GM12878 (cell line): ENCODE data around the gene CDK17. TPM values are rescaled to one million over a fixed set of nuclear protein-coding genes. Genes with fewer than 3 reads are reported as not detected.

Experiments used
- BACH1 ChIP-seq: fragments of 450-650 bp; IDR thresholded peaks from 2 replicates; pipeline ENCODE4 v1.6.1; 2017; ENCODE audit warnings: mild to moderate bottlenecking, borderline replicate concordance
- CHD2 ChIP-seq: IDR thresholded peaks from 2 replicates; pipeline ENCODE4 v1.6.1; 2011; ENCODE audit warnings: low read depth, low read length, improper control_type of control experiment, borderline replicate concordance
- FOS ChIP-seq: IDR thresholded peaks from 3 replicates; pipeline ENCODE4 v1.6.1; 2011; ENCODE audit warnings: borderline replicate concordance; ENCODE audit not compliant: insufficient read length; ENCODE audit errors: extremely low read depth
- HDGF ChIP-seq: fragments of 450-650 bp; IDR thresholded peaks from 2 replicates; pipeline ENCODE4 v1.6.1; 2016; ENCODE audit warnings: antibody characterized with exemption
- IKZF2 ChIP-seq, 2 experiments: fragments of 450-650 bp; IDR thresholded peaks; 2 replicates each; pipeline ENCODE4 v1.6.1; 2017; ENCODE audit warnings: mild to moderate bottlenecking in 2 of 2, moderate library complexity in 2 of 2
- MEF2A ChIP-seq: IDR thresholded peaks from 2 replicates; pipeline ENCODE4 v1.6.1; 2011; ENCODE audit warnings: low read depth, mild to moderate bottlenecking, low read length, moderate library complexity; ENCODE audit not compliant: insufficient read depth
- NBN ChIP-seq: fragments of 450-650 bp; IDR thresholded peaks from 2 replicates; pipeline ENCODE4 v1.6.1; 2016
- NFIC ChIP-seq: IDR thresholded peaks from 2 replicates; pipeline ENCODE4 v1.6.1; 2012; ENCODE audit warnings: low read depth, mild to moderate bottlenecking, inconsistent platforms, low read length, moderate library complexity
- NFYA ChIP-seq: IDR thresholded peaks from 2 replicates; pipeline ENCODE4 v1.6.1; 2011; ENCODE audit warnings: low read depth, mild to moderate bottlenecking, low read length, improper control_type of control experiment, borderline replicate concordance
- POLR2AphosphoS5 ChIP-seq: IDR thresholded peaks from 2 replicates; pipeline ENCODE4 v1.6.1; 2011; ENCODE audit warnings: mild to moderate bottlenecking, low read length, inconsistent platforms
- RAD51 ChIP-seq: fragments of 450-650 bp; IDR thresholded peaks from 2 replicates; pipeline ENCODE4 v1.6.1; 2016; ENCODE audit warnings: moderate library complexity, mild to moderate bottlenecking, inconsistent platforms
- RCOR1 ChIP-seq: conservative IDR thresholded peaks from 2 replicates; pipeline ENCODE4 v1.6.1; 2012; ENCODE audit warnings: low read depth, low read length, improper control_type of control experiment
- RELA ChIP-seq: fragments of 450-650 bp; IDR thresholded peaks from 2 replicates; pipeline ENCODE4 v1.8.0; 2014; ENCODE audit warnings: borderline replicate concordance; ENCODE audit not compliant: partially characterized antibody
- SMAD1 ChIP-seq: fragments of 450-650 bp; IDR thresholded peaks from 2 replicates; pipeline ENCODE4 v1.6.1; 2018; ENCODE audit warnings: mild to moderate bottlenecking, low read depth; ENCODE audit not compliant: partially characterized antibody
- SP1 ChIP-seq: IDR thresholded peaks from one replicate; pipeline ENCODE4 v1.6.1; 2011; ENCODE audit warnings: low read depth, low read length
- SRF ChIP-seq, 2 experiments: IDR thresholded peaks; 2 replicates each; pipeline ENCODE4 v1.6.1; 2011; ENCODE audit warnings: low read depth in 2 of 2, low read length in 2 of 2, mild to moderate bottlenecking in 1 of 2, moderate library complexity in 1 of 2
- TCF12 ChIP-seq: IDR thresholded peaks from 2 replicates; pipeline ENCODE4 v1.6.1; 2011; ENCODE audit warnings: low read depth, mild to moderate bottlenecking, low read length
- TCF7 ChIP-seq: IDR thresholded peaks from 2 replicates; pipeline ENCODE4 v1.6.1; 2014; ENCODE audit warnings: antibody characterized with exemption, borderline replicate concordance
- ZNF384 ChIP-seq: IDR thresholded peaks from 2 replicates; pipeline ENCODE4 v1.6.1; 2012; ENCODE audit warnings: low read depth, mild to moderate bottlenecking, low read length, improper control_type of control experiment, borderline replicate concordance
- ZZZ3 ChIP-seq: IDR thresholded peaks from 2 replicates; pipeline ENCODE4 v1.6.1; 2011; ENCODE audit warnings: low read depth; ENCODE audit not compliant: control insufficient read depth, insufficient read length
- polyA plus RNA-seq, 11 experiments: library from polyadenylated mRNA; depleted of rRNA in 4 of 11; unstranded in 6 of 11; stranded (reverse) in 5 of 11; fragments of >200 nt; fragmentation: Nextera tagmentation in 4 of 11; fragmentation: Illumina TruSeq in 1 of 11; extraction: Ambion mirVana in 4 of 11; extraction: Trizol in 1 of 11; gene quantifications; 1 replicate in 1 of 11; 2 replicates in 10 of 11; pipeline versions ENCODE4 v1.2.1 to v1.2.3, GENCODE V29; 2011 to 2016; ENCODE audit warnings: inconsistent platforms in 2 of 11, missing spikeins in 2 of 11, low read depth in 1 of 11
- total RNA-seq, 4 experiments: library from RNA; depleted of rRNA in 3 of 4; stranded (reverse); fragments of >200 nt in 3 of 4; fragmentation: Illumina TruSeq in 1 of 4; extraction: Trizol in 1 of 4; gene quantifications; 2 replicates each; pipeline versions ENCODE4 v1.2.1 to v1.2.3, GENCODE V29; 2013 to 2021
- TF ChIP-seq, protein P1 (sequence below): fragments of 150-350 bp; IDR thresholded peaks from 2 replicates; pipeline ENCODE4 v1.6.1; 2016; ENCODE audit warnings: low read depth, low read length
- TF ChIP-seq, protein P2 (sequence below): IDR thresholded peaks from 2 replicates; pipeline ENCODE4 v1.6.1; 2012; ENCODE audit warnings: mild to moderate bottlenecking, low read depth, low read length
- TF ChIP-seq, protein P3 (sequence below): fragments of 450-650 bp; IDR thresholded peaks from 2 replicates; pipeline ENCODE4 v1.6.1; 2014; ENCODE audit warnings: mild to moderate bottlenecking

The CDK17 gene
- total and polyA plus RNA-seq, 10 of the 15 experiments (the other 5 are each of a cell fraction or from before 2014, with no cell fraction given), result 5.6 to 45.6 (median 18.3) TPM

DNA sequence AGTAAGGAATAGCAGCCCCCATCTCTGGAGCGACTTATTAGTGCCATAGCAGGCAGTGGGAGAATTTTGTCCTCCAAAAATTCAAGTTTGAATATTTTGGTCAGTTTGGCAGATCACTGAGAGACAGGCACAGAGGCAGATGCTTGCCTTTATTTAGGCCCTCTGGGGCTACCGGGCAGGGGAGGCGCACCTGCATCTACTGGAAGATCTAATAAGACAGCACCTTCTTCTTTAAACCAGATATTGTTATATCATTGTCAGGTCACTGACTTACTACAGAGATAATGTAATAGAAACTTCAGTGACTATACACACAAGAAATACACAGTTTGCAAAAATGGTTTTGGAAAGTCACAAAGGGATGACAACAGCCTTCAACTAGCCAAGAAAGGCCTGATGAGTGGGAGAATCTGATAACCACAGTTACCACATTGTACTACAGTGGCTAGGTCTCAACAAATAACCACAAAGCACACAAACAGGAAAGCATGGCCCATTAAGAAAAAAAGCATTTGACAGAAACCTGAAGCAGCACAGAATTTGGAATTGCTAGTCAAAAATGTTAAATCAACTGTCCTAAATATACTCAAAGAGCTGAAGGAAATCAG, 56.8 kb downstream of the CDK17 start (continued):
- TF ChIP-seq, protein P1, sequence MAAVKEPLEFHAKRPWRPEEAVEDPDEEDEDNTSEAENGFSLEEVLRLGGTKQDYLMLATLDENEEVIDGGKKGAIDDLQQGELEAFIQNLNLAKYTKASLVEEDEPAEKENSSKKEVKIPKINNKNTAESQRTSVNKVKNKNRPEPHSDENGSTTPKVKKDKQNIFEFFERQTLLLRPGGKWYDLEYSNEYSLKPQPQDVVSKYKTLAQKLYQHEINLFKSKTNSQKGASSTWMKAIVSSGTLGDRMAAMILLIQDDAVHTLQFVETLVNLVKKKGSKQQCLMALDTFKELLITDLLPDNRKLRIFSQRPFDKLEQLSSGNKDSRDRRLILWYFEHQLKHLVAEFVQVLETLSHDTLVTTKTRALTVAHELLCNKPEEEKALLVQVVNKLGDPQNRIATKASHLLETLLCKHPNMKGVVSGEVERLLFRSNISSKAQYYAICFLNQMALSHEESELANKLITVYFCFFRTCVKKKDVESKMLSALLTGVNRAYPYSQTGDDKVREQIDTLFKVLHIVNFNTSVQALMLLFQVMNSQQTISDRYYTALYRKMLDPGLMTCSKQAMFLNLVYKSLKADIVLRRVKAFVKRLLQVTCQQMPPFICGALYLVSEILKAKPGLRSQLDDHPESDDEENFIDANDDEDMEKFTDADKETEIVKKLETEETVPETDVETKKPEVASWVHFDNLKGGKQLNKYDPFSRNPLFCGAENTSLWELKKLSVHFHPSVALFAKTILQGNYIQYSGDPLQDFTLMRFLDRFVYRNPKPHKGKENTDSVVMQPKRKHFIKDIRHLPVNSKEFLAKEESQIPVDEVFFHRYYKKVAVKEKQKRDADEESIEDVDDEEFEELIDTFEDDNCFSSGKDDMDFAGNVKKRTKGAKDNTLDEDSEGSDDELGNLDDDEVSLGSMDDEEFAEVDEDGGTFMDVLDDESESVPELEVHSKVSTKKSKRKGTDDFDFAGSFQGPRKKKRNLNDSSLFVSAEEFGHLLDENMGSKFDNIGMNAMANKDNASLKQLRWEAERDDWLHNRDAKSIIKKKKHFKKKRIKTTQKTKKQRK, result no peak
- TF ChIP-seq RCOR1 (no peak), SP1 (no peak), IKZF2 (IDR thresholded peaks at IDR 0.05) (peak; percentile 75 to 81), TCF12 (no peak), CHD2 (no peak), RELA (no peak), ZNF384 (peak; percentile 43; the same call in 1 of the 2 replicates), MEF2A (0 out of 2 replicates have a peak, but pooled peaks have one; percentile 42), BACH1 (peak; percentile 12; the same call in 1 of the 2 replicates), RAD51 (no peak), HDGF (no peak), SMAD1 (no peak), ZZZ3 (no peak), NFIC (peak; percentile 79), POLR2AphosphoS5 (no peak), FOS (no peak), NBN (0 out of 2 replicates have a peak, but pooled peaks have one; percentile 30), SRF (IDR thresholded peaks at IDR 0.05; ENCODE audit: low read depth in 2 of 2, low read length in 2 of 2) (no peak), TCF7 (no peak), NFYA (no peak)
- TF ChIP-seq, protein P2, sequence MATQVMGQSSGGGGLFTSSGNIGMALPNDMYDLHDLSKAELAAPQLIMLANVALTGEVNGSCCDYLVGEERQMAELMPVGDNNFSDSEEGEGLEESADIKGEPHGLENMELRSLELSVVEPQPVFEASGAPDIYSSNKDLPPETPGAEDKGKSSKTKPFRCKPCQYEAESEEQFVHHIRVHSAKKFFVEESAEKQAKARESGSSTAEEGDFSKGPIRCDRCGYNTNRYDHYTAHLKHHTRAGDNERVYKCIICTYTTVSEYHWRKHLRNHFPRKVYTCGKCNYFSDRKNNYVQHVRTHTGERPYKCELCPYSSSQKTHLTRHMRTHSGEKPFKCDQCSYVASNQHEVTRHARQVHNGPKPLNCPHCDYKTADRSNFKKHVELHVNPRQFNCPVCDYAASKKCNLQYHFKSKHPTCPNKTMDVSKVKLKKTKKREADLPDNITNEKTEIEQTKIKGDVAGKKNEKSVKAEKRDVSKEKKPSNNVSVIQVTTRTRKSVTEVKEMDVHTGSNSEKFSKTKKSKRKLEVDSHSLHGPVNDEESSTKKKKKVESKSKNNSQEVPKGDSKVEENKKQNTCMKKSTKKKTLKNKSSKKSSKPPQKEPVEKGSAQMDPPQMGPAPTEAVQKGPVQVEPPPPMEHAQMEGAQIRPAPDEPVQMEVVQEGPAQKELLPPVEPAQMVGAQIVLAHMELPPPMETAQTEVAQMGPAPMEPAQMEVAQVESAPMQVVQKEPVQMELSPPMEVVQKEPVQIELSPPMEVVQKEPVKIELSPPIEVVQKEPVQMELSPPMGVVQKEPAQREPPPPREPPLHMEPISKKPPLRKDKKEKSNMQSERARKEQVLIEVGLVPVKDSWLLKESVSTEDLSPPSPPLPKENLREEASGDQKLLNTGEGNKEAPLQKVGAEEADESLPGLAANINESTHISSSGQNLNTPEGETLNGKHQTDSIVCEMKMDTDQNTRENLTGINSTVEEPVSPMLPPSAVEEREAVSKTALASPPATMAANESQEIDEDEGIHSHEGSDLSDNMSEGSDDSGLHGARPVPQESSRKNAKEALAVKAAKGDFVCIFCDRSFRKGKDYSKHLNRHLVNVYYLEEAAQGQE, result no peak
- TF ChIP-seq, protein P3, sequence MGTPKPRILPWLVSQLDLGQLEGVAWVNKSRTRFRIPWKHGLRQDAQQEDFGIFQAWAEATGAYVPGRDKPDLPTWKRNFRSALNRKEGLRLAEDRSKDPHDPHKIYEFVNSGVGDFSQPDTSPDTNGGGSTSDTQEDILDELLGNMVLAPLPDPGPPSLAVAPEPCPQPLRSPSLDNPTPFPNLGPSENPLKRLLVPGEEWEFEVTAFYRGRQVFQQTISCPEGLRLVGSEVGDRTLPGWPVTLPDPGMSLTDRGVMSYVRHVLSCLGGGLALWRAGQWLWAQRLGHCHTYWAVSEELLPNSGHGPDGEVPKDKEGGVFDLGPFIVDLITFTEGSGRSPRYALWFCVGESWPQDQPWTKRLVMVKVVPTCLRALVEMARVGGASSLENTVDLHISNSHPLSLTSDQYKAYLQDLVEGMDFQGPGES, result no peak
